GM15510 (cell line): ENCODE measurements around the gene SRRT.
A peak's percentile ranks its signal among the peaks of the same experiment; 100 is the strongest.

Experiments
- POLR2A ChIP-seq: IDR thresholded peaks from 3 replicates; pipeline ENCODE4 v1.6.1; 2011; ENCODE audit warnings: borderline replicate concordance; ENCODE audit not compliant: insufficient read length; ENCODE audit errors: extremely low read depth

The SRRT gene

DNA sequence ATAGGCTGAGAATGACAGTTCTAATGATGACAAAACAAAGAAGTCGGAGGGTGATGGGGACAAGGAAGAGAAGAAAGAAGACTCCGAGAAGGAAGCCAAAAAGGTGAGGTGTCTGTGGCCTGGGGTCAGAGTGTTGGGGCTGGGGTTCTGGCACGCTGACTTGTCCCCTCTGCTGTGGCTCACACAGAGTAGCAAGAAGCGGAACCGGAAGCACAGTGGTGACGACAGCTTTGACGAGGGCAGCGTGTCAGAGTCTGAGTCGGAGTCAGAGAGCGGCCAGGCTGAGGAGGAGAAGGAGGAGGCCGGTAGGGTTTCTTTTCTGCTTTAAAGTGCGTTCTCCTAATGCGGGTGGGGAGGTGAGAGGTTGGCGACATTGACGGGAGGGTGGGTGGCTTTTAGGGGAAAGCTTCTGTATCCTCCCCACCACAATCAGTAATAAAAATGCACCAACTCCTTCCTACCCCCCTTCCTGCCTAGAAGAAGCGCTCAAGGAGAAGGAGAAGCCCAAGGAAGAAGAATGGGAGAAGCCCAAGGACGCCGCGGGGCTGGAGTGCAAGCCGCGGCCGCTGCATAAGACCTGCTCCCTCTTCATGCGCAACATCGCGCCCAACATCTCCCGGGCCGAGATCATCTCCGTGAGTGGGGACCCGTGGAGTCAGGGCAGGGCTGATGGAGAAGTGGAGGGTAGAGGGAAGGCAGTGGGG is 10.0 kb downstream of the SRRT start:
- no peak for TF ChIP-seq POLR2A

DNA sequence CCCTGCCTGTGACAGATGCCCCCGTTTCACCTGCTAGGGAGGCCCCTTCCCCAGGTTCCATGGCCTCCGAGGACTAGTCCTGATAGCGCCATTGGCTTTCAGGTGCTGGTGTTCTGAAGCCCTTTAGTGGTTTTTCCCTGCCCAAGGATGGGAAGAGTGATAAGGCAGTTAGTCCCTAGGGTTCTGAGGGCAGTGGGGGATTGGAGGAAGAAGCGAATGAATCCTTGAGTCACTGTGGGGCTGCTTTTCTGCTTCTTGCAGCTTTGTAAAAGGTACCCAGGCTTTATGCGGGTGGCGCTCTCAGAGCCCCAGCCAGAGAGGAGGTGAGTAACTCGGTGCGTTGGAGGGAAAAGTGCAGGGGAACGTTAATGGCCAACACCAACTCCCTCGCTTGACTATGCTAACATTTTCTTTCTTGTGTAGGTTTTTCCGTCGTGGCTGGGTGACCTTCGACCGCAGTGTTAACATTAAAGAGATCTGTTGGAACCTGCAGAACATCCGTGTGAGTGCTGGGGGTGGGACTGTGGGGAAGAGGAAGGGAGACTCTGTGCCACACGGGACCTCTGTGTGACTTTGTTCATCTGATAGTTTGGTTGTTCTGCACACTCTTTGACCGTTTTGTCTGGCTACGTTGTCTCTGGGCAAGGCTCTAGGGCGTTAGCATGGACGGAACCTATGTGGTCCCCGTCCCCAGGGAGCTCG is 10.7 kb downstream of the SRRT start:
- no peak for TF ChIP-seq POLR2A

DNA sequence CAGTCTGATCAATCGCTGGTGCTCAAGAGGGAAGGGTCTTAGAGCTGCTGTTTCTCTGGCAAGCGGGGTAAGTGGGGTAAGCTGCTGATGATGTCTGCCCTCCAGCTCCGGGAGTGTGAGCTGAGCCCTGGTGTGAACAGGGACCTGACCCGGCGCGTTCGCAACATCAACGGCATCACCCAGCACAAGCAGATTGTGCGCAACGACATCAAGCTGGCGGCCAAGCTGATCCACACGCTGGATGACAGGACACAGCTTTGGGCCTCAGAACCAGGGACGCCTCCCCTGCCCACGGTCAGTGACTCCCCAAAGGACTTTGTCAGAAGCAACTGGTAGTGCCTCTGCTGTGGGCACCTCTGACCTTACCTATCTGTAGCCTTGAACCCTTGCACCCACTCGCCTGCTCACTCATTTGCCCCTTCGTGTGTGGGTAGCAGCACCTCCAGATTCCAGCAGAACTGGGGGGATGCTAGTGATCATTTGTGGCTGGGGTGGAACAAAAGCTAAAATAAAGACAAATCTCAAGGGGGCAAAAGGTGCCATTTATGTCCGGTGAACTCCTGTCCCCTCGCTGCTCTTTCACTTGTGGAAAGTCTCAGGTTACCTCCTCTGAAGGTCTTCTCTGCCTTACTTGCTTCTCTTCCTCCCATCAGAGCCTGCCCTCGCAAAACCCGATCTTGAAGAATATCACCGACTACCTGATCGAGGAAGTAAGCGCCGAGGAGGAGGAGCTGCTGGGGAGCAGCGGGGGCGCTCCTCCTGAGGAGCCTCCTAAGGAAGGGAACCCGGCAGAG is 11.4 kb downstream of the SRRT start:
- TF ChIP-seq POLR2A, result no peak

DNA sequence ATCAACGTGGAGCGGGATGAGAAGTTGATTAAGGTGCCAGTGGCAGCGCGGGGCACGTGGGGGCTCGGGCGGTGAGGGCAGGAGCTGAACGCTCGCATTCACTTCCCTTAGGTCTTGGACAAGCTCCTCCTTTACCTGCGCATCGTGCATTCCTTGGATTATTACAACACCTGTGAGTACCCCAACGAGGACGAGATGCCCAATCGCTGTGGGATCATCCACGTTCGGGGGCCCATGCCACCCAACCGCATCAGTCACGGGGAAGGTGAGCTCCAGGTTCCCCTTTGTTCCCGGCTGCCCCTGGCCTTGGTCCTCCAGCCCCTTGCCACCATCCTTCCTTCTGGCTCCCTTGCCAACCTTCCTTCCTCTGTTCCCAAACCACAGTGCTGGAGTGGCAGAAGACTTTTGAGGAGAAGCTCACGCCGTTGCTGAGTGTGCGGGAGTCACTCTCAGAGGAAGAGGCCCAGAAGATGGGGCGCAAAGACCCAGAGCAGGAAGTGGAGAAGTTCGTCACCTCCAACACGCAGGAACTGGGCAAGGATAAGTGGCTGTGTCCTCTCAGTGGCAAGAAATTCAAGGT is 12.1 kb downstream of the SRRT start:
- TF ChIP-seq POLR2A, result no peak

DNA sequence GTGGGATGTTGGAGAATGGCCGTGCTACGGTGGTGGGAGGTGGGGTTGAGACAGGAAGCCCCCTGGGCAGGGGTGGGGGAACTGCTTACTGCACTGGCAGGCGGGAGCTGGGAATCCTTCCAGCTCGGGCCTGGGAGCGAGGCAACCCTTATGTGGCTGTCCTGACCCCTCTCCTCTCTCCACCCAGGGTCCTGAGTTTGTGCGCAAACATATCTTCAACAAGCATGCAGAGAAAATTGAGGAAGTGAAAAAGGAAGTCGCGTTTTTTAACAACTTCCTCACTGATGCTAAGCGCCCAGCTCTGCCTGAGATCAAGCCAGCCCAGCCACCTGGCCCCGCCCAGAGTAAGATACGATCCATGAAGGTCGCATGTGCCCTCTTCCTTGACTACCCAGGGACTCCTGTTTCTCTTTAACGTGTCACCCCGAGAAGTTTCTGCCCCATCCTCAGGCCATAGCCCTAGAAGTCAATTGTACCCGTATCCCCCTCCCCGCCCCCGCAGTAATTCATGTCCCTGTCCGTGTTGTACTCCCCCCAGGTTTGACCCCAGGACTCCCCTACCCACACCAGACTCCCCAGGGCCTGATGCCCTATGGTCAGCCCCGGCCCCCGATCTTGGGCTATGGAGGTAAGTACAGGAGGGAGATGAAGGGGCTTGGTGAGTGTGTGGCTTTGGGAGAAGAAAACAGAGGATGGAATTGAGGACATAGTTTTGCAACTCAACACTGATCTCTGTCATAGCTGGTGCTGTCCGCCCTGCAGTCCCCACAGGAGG is 12.8 kb downstream of the SRRT start:
- TF ChIP-seq POLR2A, result peak; percentile 41

DNA sequence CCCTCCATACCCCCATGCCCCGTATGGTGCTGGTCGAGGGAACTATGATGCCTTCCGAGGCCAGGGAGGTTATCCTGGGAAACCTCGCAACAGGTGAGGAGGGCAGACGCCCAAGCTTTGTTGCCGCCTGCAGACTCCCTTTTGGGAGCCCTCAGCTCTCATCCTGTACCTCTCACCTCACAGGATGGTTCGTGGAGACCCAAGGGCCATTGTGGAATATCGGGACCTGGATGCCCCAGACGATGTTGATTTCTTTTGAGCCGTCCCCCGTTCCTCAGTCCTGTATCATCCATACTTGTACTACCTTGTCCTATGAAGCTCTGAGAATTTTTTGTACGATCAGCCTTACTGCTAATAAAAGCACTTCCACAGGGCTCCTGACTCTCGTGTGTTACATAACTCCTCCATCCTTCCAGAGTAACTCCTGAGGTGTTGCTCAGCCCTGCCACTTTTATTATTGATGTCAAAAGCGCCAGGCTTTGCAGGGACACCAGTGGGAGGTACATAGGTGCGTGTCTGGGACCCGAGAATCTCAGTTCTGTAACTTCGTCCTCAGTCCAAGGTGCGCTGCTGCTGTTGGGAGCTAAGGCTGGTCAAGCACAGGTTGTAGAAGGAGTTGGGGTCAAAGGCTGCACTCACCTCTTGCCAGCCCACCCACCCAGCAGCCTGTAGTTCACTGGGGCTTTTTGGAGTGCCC is 13.5 kb downstream of the SRRT start:
- TF ChIP-seq POLR2A, result no peak

DNA sequence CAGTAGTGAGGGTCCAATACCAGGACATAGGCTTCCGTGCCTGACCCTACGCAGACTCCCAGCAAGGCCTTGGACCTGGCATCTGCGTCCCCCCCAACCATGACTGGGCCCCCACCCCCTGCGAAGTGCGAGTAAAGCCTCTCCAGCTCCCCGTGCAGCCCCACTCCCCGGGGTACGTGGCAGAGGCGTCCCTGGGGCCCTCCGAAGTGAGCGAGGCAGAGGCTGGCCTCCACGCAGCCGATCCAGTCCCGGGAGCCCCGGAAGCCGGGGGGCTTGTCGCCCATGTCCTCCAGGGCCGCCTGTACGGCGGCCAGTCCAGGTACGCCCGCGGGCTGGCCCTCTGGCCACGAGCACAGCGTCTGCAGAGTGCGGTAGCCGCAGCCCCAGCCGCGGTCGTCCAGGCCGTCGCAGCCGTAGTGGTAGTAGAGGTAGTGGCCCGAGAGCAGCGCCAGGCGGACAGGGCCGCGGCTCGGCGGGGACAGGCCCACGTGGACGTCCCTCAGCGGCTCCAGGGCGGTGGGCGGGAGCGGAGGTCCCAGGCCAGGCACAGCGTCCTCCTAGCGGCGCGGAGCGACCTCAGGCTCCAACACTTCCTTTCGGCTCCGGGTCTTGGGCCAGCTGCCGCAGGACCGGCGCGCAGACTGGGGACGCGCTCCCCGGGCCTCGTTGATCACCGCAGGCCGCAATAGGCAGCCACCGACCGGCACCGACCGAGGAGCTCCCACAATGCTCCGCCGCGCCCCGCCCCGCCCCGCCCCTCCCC is 14.3 kb downstream of the SRRT start, which contains the start of gene UFSP1:
TSS of gene UFSP1 (minus strand) at position 728 of the 763 bp plus-strand sequence. CDS start at position 284, 444 bp downstream.
- TF ChIP-seq POLR2A, result peak; percentile 79

DNA sequence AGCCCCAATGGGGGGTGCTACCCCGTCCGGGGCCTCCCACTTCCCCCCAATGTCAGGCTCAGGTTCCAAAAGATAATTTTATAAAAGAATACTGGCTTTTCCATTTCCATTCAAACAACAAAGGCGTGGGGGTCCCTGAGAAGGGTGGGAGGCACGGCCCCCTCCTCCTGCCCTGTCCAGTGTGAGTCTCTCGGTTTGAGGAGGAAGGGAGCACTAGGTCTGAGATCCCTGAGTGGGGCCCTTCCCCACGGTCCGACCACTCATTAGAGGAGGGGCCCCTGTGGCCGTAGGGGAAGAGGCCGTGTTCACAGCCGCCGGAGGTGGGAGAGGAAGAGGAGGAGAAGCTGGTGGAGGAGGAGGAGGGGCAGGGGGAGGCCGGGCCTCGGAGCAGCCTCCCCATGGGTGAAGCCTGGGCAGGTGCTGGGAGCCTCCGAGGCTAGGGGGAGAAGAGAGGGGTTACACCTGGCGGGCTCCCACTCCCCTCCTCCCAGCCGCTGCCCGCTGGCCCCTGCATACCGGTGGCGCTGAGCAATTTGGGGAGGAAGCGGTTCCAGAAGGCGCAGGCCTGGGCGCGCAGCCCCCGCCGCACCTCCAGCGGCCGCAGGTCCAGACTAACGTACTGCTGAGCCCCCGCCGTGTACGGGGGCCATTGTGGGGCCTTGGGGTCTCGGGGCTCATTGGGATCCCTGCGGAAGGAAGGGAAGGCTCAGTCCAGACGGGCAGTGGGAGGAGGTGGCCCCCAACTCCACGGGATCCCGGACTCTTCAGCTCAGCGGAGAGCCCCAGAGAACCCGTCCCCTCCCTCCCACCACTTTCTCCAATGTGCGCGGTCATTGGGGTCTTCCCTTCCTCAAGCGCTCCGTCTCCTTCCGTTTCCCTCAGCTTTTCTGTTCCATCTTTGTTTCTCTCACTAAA is 16.0 kb downstream of the SRRT start:
- TF ChIP-seq POLR2A, result no peak

DNA sequence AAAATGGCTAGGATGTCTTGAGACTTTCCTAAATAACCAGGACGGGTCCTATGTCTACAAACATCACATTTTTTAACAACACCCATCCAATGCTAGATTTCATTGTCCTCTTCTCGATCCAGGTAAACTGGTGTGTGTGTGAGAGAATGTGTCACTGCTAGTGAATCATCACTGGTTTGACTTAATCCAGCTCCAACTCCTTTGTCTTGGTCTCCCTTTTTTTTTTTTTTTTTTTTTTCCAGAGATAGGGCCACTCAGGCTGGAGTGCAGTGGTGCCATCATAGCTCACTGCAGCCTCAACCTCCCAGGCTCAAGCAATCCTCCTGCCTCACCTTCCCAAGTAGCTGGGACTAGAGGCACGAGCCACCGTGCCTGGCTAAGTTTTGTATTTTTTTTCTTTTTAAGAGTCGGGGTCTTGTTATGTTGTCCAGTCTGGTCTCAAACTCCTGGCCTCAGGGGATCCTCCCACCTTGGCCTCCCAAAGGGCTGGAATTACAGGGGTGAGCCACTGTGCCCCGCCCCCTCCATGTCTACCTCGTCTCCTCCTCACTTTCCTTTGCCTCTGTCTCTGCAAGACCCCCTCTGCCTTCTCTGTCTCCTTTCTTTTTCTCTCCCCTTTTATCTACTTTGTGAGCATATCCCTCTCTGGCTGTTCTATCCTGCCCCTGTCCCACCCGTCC is 16.8 kb downstream of the SRRT start:
- no peak for TF ChIP-seq POLR2A

DNA sequence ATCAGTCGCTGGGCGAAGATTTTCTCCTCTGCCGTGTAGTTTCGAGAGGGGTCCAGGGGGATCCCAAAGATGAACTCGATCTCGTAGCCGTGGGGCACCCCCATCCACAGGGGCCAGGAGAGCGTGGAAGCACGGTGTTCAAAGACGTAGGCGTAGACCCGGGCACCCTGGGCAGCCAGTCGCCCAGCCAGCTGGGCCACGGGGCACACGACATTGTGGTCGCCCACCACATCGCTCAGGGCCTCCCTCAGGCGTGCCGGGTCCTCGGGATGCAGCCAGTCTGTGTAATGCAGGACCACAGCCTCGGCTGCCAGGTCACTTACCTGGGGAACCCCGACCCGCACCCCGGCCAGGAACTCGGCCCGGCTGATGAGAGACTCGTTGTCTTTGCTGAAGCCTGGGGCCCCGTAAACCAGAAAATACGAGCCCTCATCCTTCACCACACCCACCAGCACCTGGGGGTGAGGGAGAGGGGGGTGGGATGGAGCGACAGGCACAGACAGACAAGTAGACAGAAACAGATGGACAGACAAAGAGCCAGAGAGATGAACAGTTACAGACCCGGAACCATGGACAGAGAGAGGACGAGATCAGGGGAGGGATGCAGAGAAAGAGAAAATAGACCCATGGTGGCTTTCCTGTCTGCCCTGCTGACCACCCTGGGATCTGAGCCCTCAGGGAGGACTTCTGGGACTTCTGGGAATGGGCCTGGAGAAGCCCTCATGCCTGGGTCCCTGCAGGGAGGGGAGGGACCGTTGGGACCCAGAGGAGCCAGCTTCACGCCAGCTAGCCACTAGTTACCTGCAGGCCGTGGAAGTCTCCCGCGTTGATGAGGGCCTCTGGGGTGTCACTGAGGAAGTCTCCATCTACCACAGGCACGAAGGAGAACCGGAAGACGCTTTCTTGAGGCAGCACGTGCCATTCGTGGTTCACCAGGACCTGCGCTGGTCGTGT is 17.7 kb downstream of the SRRT start:
- no peak for TF ChIP-seq POLR2A
